IMR-90 (cell line): ENCODE data around the gene ALDH8A1. TPM values are rescaled to one million over a fixed set of nuclear protein-coding genes. Genes with fewer than 3 reads are reported as not detected.

Source experiments
- ATAC-seq: fragments of 200-7000 bp; cut with Tn5 transposase; 2 replicates; pipeline ENCODE4 v1.9.1; 2020; ENCODE audit warnings: low read depth, mild to moderate bottlenecking, moderate library complexity
- BruUV-seq: library from RNA; stranded (reverse); fragments of 400-500 nt; replicated peaks from 2 replicates; lab custom pipeline; 2021; lab: Mats Ljungman, UMichigan
- CTCF ChIA-PET: fragments of 300-600 bp; formaldehyde crosslinking; extraction: SDS; loops from one replicate; lab custom pipeline; 2021; ENCODE audit warnings: antibody characterized with exemption; lab: Yijun Ruan, JAX
- POLR2A ChIA-PET: fragments of 300-600 bp; sonication (Branson Sonifier 250); formaldehyde crosslinking; loops from one replicate; lab custom pipeline; 2022; ENCODE audit warnings: antibody characterized with exemption; ENCODE audit not compliant: unreplicated experiment; lab: Charles Lee
- DNase-seq: peaks from one replicate; pipeline ENCODE4 v3.0.0; 2013
- H2AFZ ChIP-seq: replicated peaks from 2 replicates; pipeline ENCODE3; 2013; ENCODE audit warnings: low read length, mild to moderate bottlenecking; ENCODE audit not compliant: poor library complexity
- H2AK5ac ChIP-seq: 2 replicates; pipeline ENCODE4 v1.6.1; 2013; ENCODE audit warnings: low read depth, low read length, inconsistent platforms
- H2AK9ac ChIP-seq: replicated peaks from 2 replicates; pipeline ENCODE3; 2013; ENCODE audit warnings: mild to moderate bottlenecking, low read depth, low read length, moderate library complexity; ENCODE audit not compliant: poor library complexity
- H2BK120ac ChIP-seq: 2 replicates; pipeline ENCODE4 v1.6.1; 2013; ENCODE audit warnings: low read depth, low read length, inconsistent platforms
- H2BK15ac ChIP-seq: 3 replicates; pipeline ENCODE4 v1.6.1; 2013; ENCODE audit warnings: low read depth, low read length, inconsistent platforms
- H2BK20ac ChIP-seq: 2 replicates; pipeline ENCODE4 v1.6.1; 2013; ENCODE audit warnings: low read depth, mild to moderate bottlenecking, inconsistent platforms, low read length, moderate library complexity
- H2BK5ac ChIP-seq: 2 replicates; pipeline ENCODE4 v1.6.1; 2013; ENCODE audit warnings: mild to moderate bottlenecking, low read depth, low read length, inconsistent platforms; ENCODE audit not compliant: poor library complexity, severe bottlenecking
- H3K14ac ChIP-seq: replicated peaks from 2 replicates; pipeline ENCODE4 v1.6.1; 2013; ENCODE audit warnings: low read depth, low read length, inconsistent platforms
- H3K18ac ChIP-seq: 2 replicates; pipeline ENCODE4 v1.6.1; 2013; ENCODE audit warnings: low read depth, low read length, control low read depth
- H3K23ac ChIP-seq: 2 replicates; pipeline ENCODE4 v1.6.1; 2013; ENCODE audit warnings: low read depth, low read length, inconsistent platforms
- H3K27ac ChIP-seq: 2 replicates; pipeline ENCODE4 v1.5.1; 2013; ENCODE audit warnings: mild to moderate bottlenecking, control low read depth, low read length; ENCODE audit not compliant: insufficient read depth
- H3K27me3 ChIP-seq: 2 replicates; pipeline ENCODE4 v1.6.1; 2013; ENCODE audit warnings: low read length; ENCODE audit not compliant: control insufficient read depth, insufficient read depth
- H3K36me3 ChIP-seq: 2 replicates; pipeline ENCODE4 v1.6.1; 2013; ENCODE audit warnings: low read length, mixed read lengths; ENCODE audit not compliant: control insufficient read depth, insufficient read depth
- H3K4ac ChIP-seq: 2 replicates; pipeline ENCODE4 v1.6.1; 2013; ENCODE audit warnings: low read depth, low read length, inconsistent platforms
- H3K4me1 ChIP-seq: 2 replicates; pipeline ENCODE4 v1.6.1; 2013; ENCODE audit warnings: low read length, mixed read lengths; ENCODE audit not compliant: control insufficient read depth, insufficient read depth
- H3K4me2 ChIP-seq: 2 replicates; pipeline ENCODE4 v1.6.1; 2013; ENCODE audit warnings: low read depth, mild to moderate bottlenecking, control low read depth, low read length, moderate library complexity
- H3K4me3 ChIP-seq: 2 replicates; pipeline ENCODE4 v1.5.1; 2013; ENCODE audit warnings: low read depth, mild to moderate bottlenecking, control low read depth, low read length, moderate library complexity; ENCODE audit not compliant: insufficient read depth
- H3K56ac ChIP-seq: 2 replicates; pipeline ENCODE4 v1.6.1; 2013; ENCODE audit warnings: low read length, inconsistent platforms; ENCODE audit not compliant: insufficient read depth; ENCODE audit errors: extremely low read depth
- H3K79me1 ChIP-seq, 2 experiments: 2 replicates each; pipeline ENCODE4 v1.6.1; 2013; ENCODE audit warnings: low read length in 2 of 2, inconsistent platforms in 1 of 2, low read depth in 1 of 2
- H3K9ac ChIP-seq: 2 replicates; pipeline ENCODE4 v1.6.1; 2013; ENCODE audit warnings: low read depth, low read length, control low read depth
- H3K9me1 ChIP-seq: 2 replicates; pipeline ENCODE4 v1.6.1; 2013; ENCODE audit warnings: low read length, inconsistent platforms; ENCODE audit not compliant: insufficient read depth
- H3K9me3 ChIP-seq: 2 replicates; pipeline ENCODE4 v1.6.1; 2013; ENCODE audit warnings: low read length; ENCODE audit not compliant: control insufficient read depth, insufficient read depth
- H4K20me1 ChIP-seq: 2 replicates; pipeline ENCODE4 v1.6.1; 2013; ENCODE audit warnings: low read length, inconsistent platforms; ENCODE audit not compliant: insufficient read depth
- H4K5ac ChIP-seq: 2 replicates; pipeline ENCODE4 v1.6.1; 2013; ENCODE audit warnings: mild to moderate bottlenecking, low read depth, low read length, control low read depth
- H4K8ac ChIP-seq, 2 experiments: 2 replicates each; pipeline ENCODE4 v1.6.1; 2013; ENCODE audit warnings: low read depth in 2 of 2, low read length in 2 of 2, control low read depth in 1 of 2, inconsistent platforms in 1 of 2
- H4K91ac ChIP-seq: 2 replicates; pipeline ENCODE4 v1.6.1; 2013; ENCODE audit warnings: low read depth, low read length, inconsistent platforms; ENCODE audit not compliant: insufficient read depth
- BHLHE40 ChIP-seq: fragments of 150-350 bp; IDR thresholded peaks from 2 replicates; pipeline ENCODE4 v1.6.1; 2016; ENCODE audit warnings: mild to moderate bottlenecking, low read depth, low read length
- CEBPB ChIP-seq: IDR thresholded peaks from 2 replicates; pipeline ENCODE4 v1.6.1; 2012; ENCODE audit warnings: low read depth, low read length, improper control_type of control experiment
- MAFK ChIP-seq: IDR thresholded peaks from 2 replicates; pipeline ENCODE4 v1.6.1; 2012; ENCODE audit warnings: low read depth, low read length, improper control_type of control experiment
- MAZ ChIP-seq: IDR thresholded peaks from 2 replicates; pipeline ENCODE4 v1.6.1; 2012; ENCODE audit warnings: low read depth, mild to moderate bottlenecking, low read length, improper control_type of control experiment, moderate library complexity, borderline replicate concordance
- MXI1 ChIP-seq: IDR thresholded peaks from 2 replicates; pipeline ENCODE4 v1.6.1; 2012; ENCODE audit warnings: low read depth, mild to moderate bottlenecking, low read length, moderate library complexity, borderline replicate concordance
- NFE2L2 ChIP-seq: fragments of 150-350 bp; IDR thresholded peaks from 2 replicates; pipeline ENCODE4 v1.6.1; 2016; ENCODE audit warnings: low read depth, mild to moderate bottlenecking, low read length
- RAD21 ChIP-seq: IDR thresholded peaks from 2 replicates; pipeline ENCODE4 v1.6.1; 2012; ENCODE audit warnings: low read length, improper control_type of control experiment
- RFX5 ChIP-seq: IDR thresholded peaks from 2 replicates; pipeline ENCODE4 v1.8.0; 2012; ENCODE audit warnings: low read depth, mild to moderate bottlenecking, low read length, moderate library complexity
- USF2 ChIP-seq: fragments of 150-350 bp; IDR thresholded peaks from 2 replicates; pipeline ENCODE4 v1.6.1; 2017; ENCODE audit warnings: mild to moderate bottlenecking, antibody characterized with exemption, low read length, low read depth
- dilution Hi-C: fragments of 300-500 bp; cut with HindIII; formaldehyde crosslinking; loops from one replicate; pipeline ENCODE4 v1.14.3; 2018; ENCODE audit warnings: low sequenced_read_pairs; ENCODE audit not compliant: unreplicated experiment
- in situ Hi-C: fragments of 300-500 bp; cut with MboI; formaldehyde crosslinking; loops from 3 replicates; pipeline ENCODE4 v1.14.3; 2019; ENCODE audit warnings: low sequenced_read_pairs, inconsistent platforms, mixed read lengths
- intact Hi-C: fragments of 100-400 bp; cut with micrococcal nuclease; formaldehyde crosslinking; loops from 2 replicates; pipeline ENCODE4 v1.10.0; 2022
- polyA plus RNA-seq, 3 experiments: library from polyadenylated mRNA; depleted of rRNA; stranded (reverse); fragments of >200 nt; gene quantifications; 2 replicates each; pipeline ENCODE4 v1.2.3, GENCODE V29; 2012; ENCODE audit warnings: low replicate concordance in 1 of 3
- total RNA-seq: library from RNA; depleted of rRNA; stranded (reverse); fragments of >200 nt; gene quantifications from 2 replicates; pipeline ENCODE4 v1.2.3, GENCODE V29; 2012
- TF ChIP-seq, protein P1 (sequence below): fragments of 150-350 bp; IDR thresholded peaks from 2 replicates; pipeline ENCODE4 v1.6.1; 2016; ENCODE audit warnings: low read depth, mild to moderate bottlenecking, low read length, moderate library complexity, borderline replicate concordance

Gene ALDH8A1
- total and polyA plus RNA-seq, 2 of the 4 experiments (the other 2 are of a cell fraction) = under 0.01 to 0.15 TPM

DNA sequence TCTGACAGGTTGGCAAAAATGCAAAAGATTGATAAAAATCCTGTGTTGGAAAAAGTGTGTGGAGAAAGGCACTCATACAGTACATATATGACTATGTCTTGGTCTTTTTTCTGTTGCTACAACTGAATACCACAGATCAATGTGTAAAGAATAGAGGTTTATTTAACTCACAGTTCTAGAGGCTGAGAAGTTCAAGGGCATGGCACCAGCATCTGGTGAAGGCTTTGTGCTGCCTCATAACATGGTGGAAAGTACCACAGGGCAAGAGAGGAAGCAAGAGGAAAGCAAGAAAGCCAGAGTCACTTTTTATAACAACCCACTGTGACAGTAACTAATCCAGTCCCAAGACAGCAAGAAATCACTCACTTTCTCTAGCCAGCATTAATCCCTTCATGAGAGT is 57.5 kb downstream of the ALDH8A1 start:
- H3K4me1 ChIP-seq = no peaks in the 10 kb centered on the region
- no TSS peak for BruUV-seq
- in situ Hi-C loops (no loop called here), dilution Hi-C loops (no loop called here), intact Hi-C loops (no loop called here)
- H3K4ac ChIP-seq = no peak overlapping the region
- H3K9me1 ChIP-seq = no peaks in the 10 kb centered on the region
- H3K27ac ChIP-seq = no peak overlapping the region
- H3K4me3 ChIP-seq = no peak overlapping the region
- no peaks in the 10 kb centered on the region for H3K79me1 ChIP-seq
- H3K56ac ChIP-seq = no peak overlapping the region
- H2BK120ac ChIP-seq = no peak overlapping the region
- H3K27me3 ChIP-seq = peaks cover 4% of the 10 kb centered on the region
- H3K14ac ChIP-seq = no peak overlapping the region
- no peak overlapping the region for H4K8ac ChIP-seq
- no peak overlapping the region for H2BK20ac ChIP-seq
- no peak overlapping the region for H3K23ac ChIP-seq
- ChIA-PET CTCF (no interaction called here), POLR2A (no interaction called here)
- H2AFZ ChIP-seq = no peak overlapping the region
- no peak overlapping the region for H4K91ac ChIP-seq
- no peak overlapping the region for H3K4me2 ChIP-seq
- TF ChIP-seq NFE2L2 (no peak), CEBPB (no peak), BHLHE40 (no peak), USF2 (no peak), MXI1 (no peak), MAFK (no peak), MAZ (no peak), RFX5 (no peak), RAD21 (no peak)
- TF ChIP-seq, protein P1, sequence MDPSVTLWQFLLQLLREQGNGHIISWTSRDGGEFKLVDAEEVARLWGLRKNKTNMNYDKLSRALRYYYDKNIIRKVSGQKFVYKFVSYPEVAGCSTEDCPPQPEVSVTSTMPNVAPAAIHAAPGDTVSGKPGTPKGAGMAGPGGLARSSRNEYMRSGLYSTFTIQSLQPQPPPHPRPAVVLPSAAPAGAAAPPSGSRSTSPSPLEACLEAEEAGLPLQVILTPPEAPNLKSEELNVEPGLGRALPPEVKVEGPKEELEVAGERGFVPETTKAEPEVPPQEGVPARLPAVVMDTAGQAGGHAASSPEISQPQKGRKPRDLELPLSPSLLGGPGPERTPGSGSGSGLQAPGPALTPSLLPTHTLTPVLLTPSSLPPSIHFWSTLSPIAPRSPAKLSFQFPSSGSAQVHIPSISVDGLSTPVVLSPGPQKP = no peak
- H2AK5ac ChIP-seq = no peak overlapping the region
- no peak overlapping the region for H4K5ac ChIP-seq
- peaks cover 13% of the 10 kb centered on the region for H3K9me3 ChIP-seq
- DNase-seq = no peak
- H3K9ac ChIP-seq = no peak overlapping the region
- no peak overlapping the region for H2BK5ac ChIP-seq
- H3K36me3 ChIP-seq = no peaks in the 10 kb centered on the region
- no peak overlapping the region for H2BK15ac ChIP-seq
- no peaks in the 10 kb centered on the region for H4K20me1 ChIP-seq
- H2AK9ac ChIP-seq = no peak overlapping the region
- no peak overlapping the region for H3K18ac ChIP-seq
- no peak for ATAC-seq
